OCI-LY7 (cell line): ENCODE data around the gene XDH.
A peak's percentile ranks its signal among the peaks of the same experiment; 100 is the strongest.

Experiments used
- EZH2phosphoT487 ChIP-seq: fragments of 200-600 bp; sonication (generic); IDR thresholded peaks from 2 replicates; pipeline ENCODE4 v1.6.1; 2018; ENCODE audit warnings: low read depth, borderline replicate concordance, mild to moderate bottlenecking, mixed run types, antibody characterized with exemption, low read length, moderate library complexity, mixed read lengths
- TF ChIP-seq, protein P1 (sequence below): fragments of 200-600 bp; sonication (generic); conservative IDR thresholded peaks from 2 replicates; pipeline ENCODE4 v1.5.1; 2014; ENCODE audit warnings: mild to moderate bottlenecking, antibody characterized with exemption, low read length, moderate library complexity, mixed read lengths

DNA sequence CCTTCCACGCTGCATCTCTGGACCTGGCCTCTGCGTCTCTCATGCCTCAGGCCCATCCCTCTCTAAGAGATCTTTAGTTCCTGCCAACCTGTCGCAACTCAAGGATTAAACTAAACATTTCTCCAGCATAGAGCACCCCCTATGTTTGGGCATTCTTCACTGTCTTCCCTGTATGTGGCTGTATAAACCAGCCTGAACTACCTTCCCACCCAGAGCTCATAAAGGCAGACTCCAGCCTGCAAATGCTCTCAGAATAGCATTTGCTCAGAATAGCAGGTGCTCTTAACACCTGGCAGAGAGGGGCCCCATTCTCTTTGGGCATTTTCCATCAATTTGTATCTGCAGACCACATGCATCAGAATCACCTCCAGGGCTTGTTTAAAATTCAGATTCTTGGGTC lies 97.1 kb downstream of the XDH start:
- TF ChIP-seq, protein P1, sequence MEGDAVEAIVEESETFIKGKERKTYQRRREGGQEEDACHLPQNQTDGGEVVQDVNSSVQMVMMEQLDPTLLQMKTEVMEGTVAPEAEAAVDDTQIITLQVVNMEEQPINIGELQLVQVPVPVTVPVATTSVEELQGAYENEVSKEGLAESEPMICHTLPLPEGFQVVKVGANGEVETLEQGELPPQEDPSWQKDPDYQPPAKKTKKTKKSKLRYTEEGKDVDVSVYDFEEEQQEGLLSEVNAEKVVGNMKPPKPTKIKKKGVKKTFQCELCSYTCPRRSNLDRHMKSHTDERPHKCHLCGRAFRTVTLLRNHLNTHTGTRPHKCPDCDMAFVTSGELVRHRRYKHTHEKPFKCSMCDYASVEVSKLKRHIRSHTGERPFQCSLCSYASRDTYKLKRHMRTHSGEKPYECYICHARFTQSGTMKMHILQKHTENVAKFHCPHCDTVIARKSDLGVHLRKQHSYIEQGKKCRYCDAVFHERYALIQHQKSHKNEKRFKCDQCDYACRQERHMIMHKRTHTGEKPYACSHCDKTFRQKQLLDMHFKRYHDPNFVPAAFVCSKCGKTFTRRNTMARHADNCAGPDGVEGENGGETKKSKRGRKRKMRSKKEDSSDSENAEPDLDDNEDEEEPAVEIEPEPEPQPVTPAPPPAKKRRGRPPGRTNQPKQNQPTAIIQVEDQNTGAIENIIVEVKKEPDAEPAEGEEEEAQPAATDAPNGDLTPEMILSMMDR, result peak; percentile 38
- no peak for TF ChIP-seq EZH2phosphoT487
